ENCODE measurements around the gene COL18A1. TPM values are rescaled to one million over a fixed set of nuclear protein-coding genes. Genes with fewer than 3 reads are reported as not detected.

COL18A1 gene
- total and polyA plus RNA-seq, 9 of the 15 experiments (the other 6 are each of a cell fraction or from before 2014, with no cell fraction given) = 0.14 to 16.4 (median 2.0) TPM

GRCh38 chr21:45401054-45401518, 3.9 kb upstream of the COL18A1 start (continued):
- TF ChIP-seq, protein P1, sequence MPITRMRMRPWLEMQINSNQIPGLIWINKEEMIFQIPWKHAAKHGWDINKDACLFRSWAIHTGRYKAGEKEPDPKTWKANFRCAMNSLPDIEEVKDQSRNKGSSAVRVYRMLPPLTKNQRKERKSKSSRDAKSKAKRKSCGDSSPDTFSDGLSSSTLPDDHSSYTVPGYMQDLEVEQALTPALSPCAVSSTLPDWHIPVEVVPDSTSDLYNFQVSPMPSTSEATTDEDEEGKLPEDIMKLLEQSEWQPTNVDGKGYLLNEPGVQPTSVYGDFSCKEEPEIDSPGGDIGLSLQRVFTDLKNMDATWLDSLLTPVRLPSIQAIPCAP (CRISPR knock-in tag; IDR thresholded peaks at IDR 0.05; ENCODE audit: borderline replicate concordance) = no peak
- TF ChIP-seq GTF2E2 (tag; IDR thresholded peaks at IDR 0.05) = no peak
- no peak for TF ChIP-seq DMBX1 (CRISPR knock-in tag; IDR thresholded peaks at IDR 0.05; ENCODE audit: borderline replicate concordance)
- no peak for TF ChIP-seq ZNF695 (CRISPR knock-in tag; IDR thresholded peaks at IDR 0.05)
- no peak for TF ChIP-seq POLR3G (IDR thresholded peaks at IDR 0.05; ENCODE audit: extremely low read depth, insufficient read length, insufficient replicate concordance)
- TF ChIP-seq ZC3H4 (CRISPR knock-in tag; IDR thresholded peaks at IDR 0.05; ENCODE audit: borderline replicate concordance) = no peak
- no peak for TF ChIP-seq SREBF1 (IDR thresholded peaks at IDR 0.05; ENCODE audit: borderline replicate concordance, low read depth, low read length)
- no peak for TF ChIP-seq SETDB1 (IDR thresholded peaks at IDR 0.05; ENCODE audit: low read length)
- no peak for TF ChIP-seq MEF2A (IDR thresholded peaks at IDR 0.05; ENCODE audit: control insufficient read depth, low read depth, low read length)
- no peak for TF ChIP-seq ARID1B (IDR thresholded peaks at IDR 0.05)
- TF ChIP-seq WHSC1 (IDR thresholded peaks at IDR 0.05; ENCODE audit: low read length) = no peak
- TF ChIP-seq SMAD1 (IDR thresholded peaks at IDR 0.05; ENCODE audit: low read depth, low read length, partially characterized antibody) = no peak
- TF ChIP-seq, protein P2, sequence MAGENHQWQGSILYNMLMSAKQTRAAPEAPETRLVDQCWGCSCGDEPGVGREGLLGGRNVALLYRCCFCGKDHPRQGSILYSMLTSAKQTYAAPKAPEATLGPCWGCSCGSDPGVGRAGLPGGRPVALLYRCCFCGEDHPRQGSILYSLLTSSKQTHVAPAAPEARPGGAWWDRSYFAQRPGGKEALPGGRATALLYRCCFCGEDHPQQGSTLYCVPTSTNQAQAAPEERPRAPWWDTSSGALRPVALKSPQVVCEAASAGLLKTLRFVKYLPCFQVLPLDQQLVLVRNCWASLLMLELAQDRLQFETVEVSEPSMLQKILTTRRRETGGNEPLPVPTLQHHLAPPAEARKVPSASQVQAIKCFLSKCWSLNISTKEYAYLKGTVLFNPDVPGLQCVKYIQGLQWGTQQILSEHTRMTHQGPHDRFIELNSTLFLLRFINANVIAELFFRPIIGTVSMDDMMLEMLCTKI (IDR thresholded peaks at IDR 0.05; ENCODE audit: partially characterized antibody) = no peak
- no peak for TF ChIP-seq RFX5 (IDR thresholded peaks at IDR 0.05; ENCODE audit: low read depth, low read length)
- peak; percentile 100 for TF ChIP-seq TRIM28 (IDR thresholded peaks at IDR 0.05)
- TF ChIP-seq POLR2AphosphoS5 (IDR thresholded peaks at IDR 0.05; ENCODE audit: control insufficient read depth, insufficient read depth, low read depth, low read length) = no peak
- TF ChIP-seq, protein P3, sequence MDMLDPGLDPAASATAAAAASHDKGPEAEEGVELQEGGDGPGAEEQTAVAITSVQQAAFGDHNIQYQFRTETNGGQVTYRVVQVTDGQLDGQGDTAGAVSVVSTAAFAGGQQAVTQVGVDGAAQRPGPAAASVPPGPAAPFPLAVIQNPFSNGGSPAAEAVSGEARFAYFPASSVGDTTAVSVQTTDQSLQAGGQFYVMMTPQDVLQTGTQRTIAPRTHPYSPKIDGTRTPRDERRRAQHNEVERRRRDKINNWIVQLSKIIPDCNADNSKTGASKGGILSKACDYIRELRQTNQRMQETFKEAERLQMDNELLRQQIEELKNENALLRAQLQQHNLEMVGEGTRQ (CRISPR knock-in tag; IDR thresholded peaks at IDR 0.05) = no peak
- TF ChIP-seq TAF15 (IDR thresholded peaks at IDR 0.05; ENCODE audit: low read depth, low read length) = no peak
- TF ChIP-seq, protein P4, sequence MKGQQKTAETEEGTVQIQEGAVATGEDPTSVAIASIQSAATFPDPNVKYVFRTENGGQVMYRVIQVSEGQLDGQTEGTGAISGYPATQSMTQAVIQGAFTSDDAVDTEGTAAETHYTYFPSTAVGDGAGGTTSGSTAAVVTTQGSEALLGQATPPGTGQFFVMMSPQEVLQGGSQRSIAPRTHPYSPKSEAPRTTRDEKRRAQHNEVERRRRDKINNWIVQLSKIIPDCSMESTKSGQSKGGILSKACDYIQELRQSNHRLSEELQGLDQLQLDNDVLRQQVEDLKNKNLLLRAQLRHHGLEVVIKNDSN (CRISPR knock-in tag; IDR thresholded peaks at IDR 0.05) = no peak
- TF ChIP-seq ZNF830 (CRISPR knock-in tag; IDR thresholded peaks at IDR 0.05) = no peak
- TF ChIP-seq, protein P5, sequence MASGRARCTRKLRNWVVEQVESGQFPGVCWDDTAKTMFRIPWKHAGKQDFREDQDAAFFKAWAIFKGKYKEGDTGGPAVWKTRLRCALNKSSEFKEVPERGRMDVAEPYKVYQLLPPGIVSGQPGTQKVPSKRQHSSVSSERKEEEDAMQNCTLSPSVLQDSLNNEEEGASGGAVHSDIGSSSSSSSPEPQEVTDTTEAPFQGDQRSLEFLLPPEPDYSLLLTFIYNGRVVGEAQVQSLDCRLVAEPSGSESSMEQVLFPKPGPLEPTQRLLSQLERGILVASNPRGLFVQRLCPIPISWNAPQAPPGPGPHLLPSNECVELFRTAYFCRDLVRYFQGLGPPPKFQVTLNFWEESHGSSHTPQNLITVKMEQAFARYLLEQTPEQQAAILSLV (tag; IDR thresholded peaks at IDR 0.05) = no peak
- TF ChIP-seq, protein P6, sequence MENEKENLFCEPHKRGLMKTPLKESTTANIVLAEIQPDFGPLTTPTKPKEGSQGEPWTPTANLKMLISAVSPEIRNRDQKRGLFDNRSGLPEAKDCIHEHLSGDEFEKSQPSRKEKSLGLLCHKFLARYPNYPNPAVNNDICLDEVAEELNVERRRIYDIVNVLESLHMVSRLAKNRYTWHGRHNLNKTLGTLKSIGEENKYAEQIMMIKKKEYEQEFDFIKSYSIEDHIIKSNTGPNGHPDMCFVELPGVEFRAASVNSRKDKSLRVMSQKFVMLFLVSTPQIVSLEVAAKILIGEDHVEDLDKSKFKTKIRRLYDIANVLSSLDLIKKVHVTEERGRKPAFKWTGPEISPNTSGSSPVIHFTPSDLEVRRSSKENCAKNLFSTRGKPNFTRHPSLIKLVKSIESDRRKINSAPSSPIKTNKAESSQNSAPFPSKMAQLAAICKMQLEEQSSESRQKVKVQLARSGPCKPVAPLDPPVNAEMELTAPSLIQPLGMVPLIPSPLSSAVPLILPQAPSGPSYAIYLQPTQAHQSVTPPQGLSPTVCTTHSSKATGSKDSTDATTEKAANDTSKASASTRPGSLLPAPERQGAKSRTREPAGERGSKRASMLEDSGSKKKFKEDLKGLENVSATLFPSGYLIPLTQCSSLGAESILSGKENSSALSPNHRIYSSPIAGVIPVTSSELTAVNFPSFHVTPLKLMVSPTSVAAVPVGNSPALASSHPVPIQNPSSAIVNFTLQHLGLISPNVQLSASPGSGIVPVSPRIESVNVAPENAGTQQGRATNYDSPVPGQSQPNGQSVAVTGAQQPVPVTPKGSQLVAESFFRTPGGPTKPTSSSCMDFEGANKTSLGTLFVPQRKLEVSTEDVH (IDR thresholded peaks at IDR 0.05; ENCODE audit: low read depth, partially characterized antibody) = peak; percentile 30
